Measurements from ENCODE around the gene CRKL. TPM values are rescaled to one million over a fixed set of nuclear protein-coding genes. Genes with fewer than 3 reads are reported as not detected.
"Not testable (repeated sequence)": the region's sequence is repeated elsewhere in the genome, so short reads cannot be mapped to it uniquely, and the experiment has no call there.

Gene CRKL
- total RNA-seq, 1 experiment from 2014 or later, result 82.5 TPM

GRCh38 chr22:20905415-20906386, 11.5 kb upstream of the CRKL start:
- no peak for TF ChIP-seq CTCF (conservative IDR thresholded peaks at IDR 0.05; ENCODE audit: low read depth, low read length)
- no peak for TF ChIP-seq EZH2 (IDR thresholded peaks at IDR 0.05; ENCODE audit: borderline replicate concordance, low read depth, low read length, poor library complexity, severe bottlenecking)
- ChIA-PET CTCF (interaction anchor here (0.8 kb wide), 1 partner anchor 11 kb away, joined by 3 read pairs; no protein-coding TSS in a partner anchor), POLR2A (ENCODE audit: low non-redundant PET) (no interaction called here)
- Histone ChIP-seq H3K9me3 (ENCODE audit: low read depth, low read length, poor library complexity, severe bottlenecking) (no peaks in the 10 kb centered on the region), H3K36me3 (ENCODE audit: insufficient read depth, low read length, poor library complexity, severe bottlenecking) (no peaks in the 10 kb centered on the region), H3K4me1 (ENCODE audit: insufficient read depth, low read length, poor library complexity, severe bottlenecking) (no peaks in the 10 kb centered on the region), H3K4me3 (ENCODE audit: low read depth, low read length, poor library complexity, severe bottlenecking) (no peak overlapping the region), H3K27me3 (replicated peaks; ENCODE audit: insufficient read depth, low read depth, low read length, poor library complexity) (no peaks in the 10 kb centered on the region), H3K27ac (ENCODE audit: low read depth, low read length, poor library complexity, severe bottlenecking) (no peak overlapping the region)
- BruUV-seq (replicated peaks), result no TSS peak
- DNase-seq (ENCODE audit: low spot score), result peak; percentile 6
- intact Hi-C loops (cut with micrococcal nuclease; ENCODE audit: unreplicated experiment), result no loop called here

GRCh38 chr22:20906387-20906767, 10.8 kb upstream of the CRKL start:
- H3K9me3 ChIP-seq (ENCODE audit: low read depth, low read length, poor library complexity, severe bottlenecking), result no peaks in the 10 kb centered on the region
- ChIA-PET POLR2A (ENCODE audit: low non-redundant PET) (no interaction called here), CTCF (interaction anchor here (0.8 kb wide), 1 partner anchor 10 kb away, joined by 3 read pairs; no protein-coding TSS in a partner anchor)
- no peak overlapping the region for H3K4me3 ChIP-seq (ENCODE audit: low read depth, low read length, poor library complexity, severe bottlenecking)
- no peaks in the 10 kb centered on the region for H3K27me3 ChIP-seq (replicated peaks; ENCODE audit: insufficient read depth, low read depth, low read length, poor library complexity)
- no peaks in the 10 kb centered on the region for H3K36me3 ChIP-seq (ENCODE audit: insufficient read depth, low read length, poor library complexity, severe bottlenecking)
- intact Hi-C loops (cut with micrococcal nuclease; ENCODE audit: unreplicated experiment), result no loop called here
- H3K27ac ChIP-seq (ENCODE audit: low read depth, low read length, poor library complexity, severe bottlenecking), result no peak overlapping the region
- H3K4me1 ChIP-seq (ENCODE audit: insufficient read depth, low read length, poor library complexity, severe bottlenecking), result no peaks in the 10 kb centered on the region
- DNase-seq (ENCODE audit: low spot score), result no peak
- BruUV-seq (replicated peaks), result no TSS peak
- TF ChIP-seq CTCF (conservative IDR thresholded peaks at IDR 0.05; ENCODE audit: low read depth, low read length), result no peak
- no peak for TF ChIP-seq EZH2 (IDR thresholded peaks at IDR 0.05; ENCODE audit: borderline replicate concordance, low read depth, low read length, poor library complexity, severe bottlenecking)

- H3K4me1 ChIP-seq (ENCODE audit: insufficient read depth, low read length, poor library complexity, severe bottlenecking); H3K27ac ChIP-seq (ENCODE audit: low read depth, low read length, poor library complexity, severe bottlenecking); CTCF ChIA-PET; POLR2A ChIA-PET (ENCODE audit: low non-redundant PET); H3K4me3 ChIP-seq (ENCODE audit: low read depth, low read length, poor library complexity, severe bottlenecking); H3K27me3 ChIP-seq (replicated peaks; ENCODE audit: insufficient read depth, low read depth, low read length, poor library complexity); intact Hi-C loops (cut with micrococcal nuclease; ENCODE audit: unreplicated experiment); H3K9me3 ChIP-seq (ENCODE audit: low read depth, low read length, poor library complexity, severe bottlenecking); DNase-seq (ENCODE audit: low spot score); BruUV-seq (replicated peaks); H3K36me3 ChIP-seq (ENCODE audit: insufficient read depth, low read length, poor library complexity, severe bottlenecking): not testable (repeated sequence)
Observed at GRCh38 chr22:20908717-20909116, 8.5 kb upstream of the CRKL start.

All from A673 (cell line).